Measurements from ENCODE around the gene CCDC188.

The CCDC188 gene

GRCh38 chr22:20124083-20124787, 26.6 kb downstream of the CCDC188 start:
- no peak for DNase-seq (ENCODE audit: low read depth)
- TF ChIP-seq, protein P1, sequence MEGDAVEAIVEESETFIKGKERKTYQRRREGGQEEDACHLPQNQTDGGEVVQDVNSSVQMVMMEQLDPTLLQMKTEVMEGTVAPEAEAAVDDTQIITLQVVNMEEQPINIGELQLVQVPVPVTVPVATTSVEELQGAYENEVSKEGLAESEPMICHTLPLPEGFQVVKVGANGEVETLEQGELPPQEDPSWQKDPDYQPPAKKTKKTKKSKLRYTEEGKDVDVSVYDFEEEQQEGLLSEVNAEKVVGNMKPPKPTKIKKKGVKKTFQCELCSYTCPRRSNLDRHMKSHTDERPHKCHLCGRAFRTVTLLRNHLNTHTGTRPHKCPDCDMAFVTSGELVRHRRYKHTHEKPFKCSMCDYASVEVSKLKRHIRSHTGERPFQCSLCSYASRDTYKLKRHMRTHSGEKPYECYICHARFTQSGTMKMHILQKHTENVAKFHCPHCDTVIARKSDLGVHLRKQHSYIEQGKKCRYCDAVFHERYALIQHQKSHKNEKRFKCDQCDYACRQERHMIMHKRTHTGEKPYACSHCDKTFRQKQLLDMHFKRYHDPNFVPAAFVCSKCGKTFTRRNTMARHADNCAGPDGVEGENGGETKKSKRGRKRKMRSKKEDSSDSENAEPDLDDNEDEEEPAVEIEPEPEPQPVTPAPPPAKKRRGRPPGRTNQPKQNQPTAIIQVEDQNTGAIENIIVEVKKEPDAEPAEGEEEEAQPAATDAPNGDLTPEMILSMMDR (IDR thresholded peaks at IDR 0.05; ENCODE audit: low read length, missing control alignments): no peak
- H3K4me3 ChIP-seq (replicated peaks; ENCODE audit: low read depth, low read length): no peak overlapping the region

GRCh38 chr22:20123366-20124082, 27.3 kb downstream of the CCDC188 start:
- no peak for DNase-seq (ENCODE audit: low read depth)
- TF ChIP-seq, protein P1 (IDR thresholded peaks at IDR 0.05; ENCODE audit: low read length, missing control alignments): no peak

DNA sequence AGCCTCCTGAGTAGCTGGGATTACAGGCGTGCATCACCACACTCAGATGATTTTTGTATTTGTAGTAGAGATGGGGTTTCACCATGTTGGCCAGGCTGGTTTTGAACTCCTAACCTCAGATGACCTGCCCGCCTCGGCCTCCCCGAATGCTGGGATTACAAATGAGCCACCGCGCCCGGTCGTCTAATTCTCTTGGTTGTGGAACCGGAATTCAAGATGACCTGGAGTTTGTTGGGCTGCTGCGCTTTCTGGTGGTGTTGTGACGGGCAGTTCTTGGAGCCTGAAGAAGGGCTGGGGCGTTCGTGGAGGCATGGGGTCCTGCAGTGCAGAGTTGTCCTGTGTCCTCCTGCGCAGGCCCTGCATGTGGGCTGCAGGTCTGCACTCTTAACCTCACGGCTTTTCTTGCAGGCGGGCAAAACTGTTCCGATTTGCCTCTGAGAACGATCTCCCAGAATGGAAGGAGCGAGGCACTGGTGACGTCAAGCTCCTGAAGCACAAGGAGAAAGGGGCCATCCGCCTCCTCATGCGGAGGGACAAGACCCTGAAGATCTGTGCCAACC, 28.9 kb downstream of the CCDC188 start:
- TF ChIP-seq, protein P1 (IDR thresholded peaks at IDR 0.05; ENCODE audit: low read length, missing control alignments): no peak
- no peak overlapping the region for H3K4me3 ChIP-seq (replicated peaks; ENCODE audit: low read depth, low read length)
- no peak for DNase-seq (ENCODE audit: low read depth)

More at GRCh38 chr22:20123366-20124082, 27.3 kb downstream of the CCDC188 start:
- no peak overlapping the region for H3K4me3 ChIP-seq (replicated peaks; ENCODE audit: low read depth, low read length)

- TF ChIP-seq, protein P1 (IDR thresholded peaks at IDR 0.05; ENCODE audit: low read length, missing control alignments): no peak
- no peak for DNase-seq (ENCODE audit: low read depth)
Observed at GRCh38 chr22:20118300-20119020, 32.4 kb downstream of the CCDC188 start.

GRCh38 chr22:20117633-20118299, 33.1 kb downstream of the CCDC188 start:
- TF ChIP-seq, protein P1 (IDR thresholded peaks at IDR 0.05; ENCODE audit: low read length, missing control alignments): no peak
- peak; percentile 14 for DNase-seq (ENCODE audit: low read depth)
- peak overlapping the region; percentile 76 for H3K4me3 ChIP-seq (replicated peaks; ENCODE audit: low read depth, low read length)

More at GRCh38 chr22:20118300-20119020, 32.4 kb downstream of the CCDC188 start:
- H3K4me3 ChIP-seq (replicated peaks; ENCODE audit: low read depth, low read length): peak overlapping the region; percentile 76

GRCh38 chr22:20116951-20117632, 33.8 kb downstream of the CCDC188 start, which contains the start of gene TRMT2A:
TSS of gene TRMT2A (minus strand) at chr22:20117226. CDS start at chr22:20116906, 320 bp downstream.
- peak; percentile 99 for DNase-seq (ENCODE audit: low read depth)
- H3K4me3 ChIP-seq (replicated peaks; ENCODE audit: low read depth, low read length): peak within 1 kb of the TSS; percentile 95
- TF ChIP-seq, protein P1 (IDR thresholded peaks at IDR 0.05; ENCODE audit: low read length, missing control alignments): no peak

All from fibroblast of pulmonary artery (primary cell).